HL-60 (cell line): ENCODE measurements around the gene MIF4GD.

Experiments
- CTCF ChIP-seq: IDR thresholded peaks from one replicate; pipeline ENCODE4 v1.5.1; 2011; ENCODE audit warnings: low read length, control low read depth, inconsistent platforms; ENCODE audit not compliant: insufficient read depth
- SPI1 ChIP-seq: IDR thresholded peaks from 2 replicates; pipeline ENCODE4 v1.6.1; 2012; ENCODE audit warnings: low read depth, mild to moderate bottlenecking, borderline replicate concordance

- TF ChIP-seq CTCF (no peak), SPI1 (no peak)
Observed at GRCh38 chr17:75246404-75246803, 24.6 kb downstream of the MIF4GD start.
